H9 (cell line): ENCODE results near the gene NGF. TPM values are rescaled to one million over a fixed set of nuclear protein-coding genes. Genes with fewer than 3 reads are reported as not detected.

Experiments used
- DNase-seq: peaks from one replicate; pipeline ENCODE4 v3.0.0-alpha.2; 2017
- H2AFZ ChIP-seq: one replicate; pipeline ENCODE4 v1.6.1; 2013; ENCODE audit warnings: mild to moderate bottlenecking, low read length, control low read depth, moderate library complexity
- H2AK5ac ChIP-seq: 2 replicates; pipeline ENCODE4 v1.6.1; 2013; ENCODE audit warnings: low read length, control low read depth, mixed read lengths; ENCODE audit not compliant: insufficient read length
- H2BK120ac ChIP-seq: one replicate; pipeline ENCODE4 v1.6.1; 2013; ENCODE audit warnings: low read depth, mild to moderate bottlenecking, low read length, control low read depth, inconsistent platforms; ENCODE audit not compliant: poor library complexity, severe bottlenecking
- H2BK12ac ChIP-seq: 2 replicates; pipeline ENCODE4 v1.6.1; 2013; ENCODE audit warnings: low read length, control low read depth, mixed read lengths, low read depth; ENCODE audit not compliant: insufficient read length
- H2BK15ac ChIP-seq: 2 replicates; pipeline ENCODE4 v1.6.1; 2013; ENCODE audit warnings: low read depth, low read length, control low read depth
- H2BK20ac ChIP-seq: one replicate; pipeline ENCODE4 v1.6.1; 2013; ENCODE audit warnings: low read depth, mild to moderate bottlenecking, low read length, control low read depth, inconsistent platforms; ENCODE audit not compliant: poor library complexity, severe bottlenecking
- H2BK5ac ChIP-seq: 2 replicates; pipeline ENCODE4 v1.6.1; 2013; ENCODE audit warnings: low read length, control low read depth, mixed read lengths; ENCODE audit not compliant: insufficient read length
- H3K14ac ChIP-seq: 2 replicates; pipeline ENCODE4 v1.6.1; 2013; ENCODE audit warnings: low read length, control low read depth; ENCODE audit not compliant: insufficient read depth
- H3K18ac ChIP-seq: 2 replicates; pipeline ENCODE4 v1.6.1; 2013; ENCODE audit warnings: low read depth, mild to moderate bottlenecking, mixed read lengths, low read length, control low read depth; ENCODE audit not compliant: insufficient read length
- H3K23ac ChIP-seq: 2 replicates; pipeline ENCODE4 v1.6.1; 2013; ENCODE audit warnings: low read length, control low read depth, mixed read lengths, low read depth; ENCODE audit not compliant: insufficient read length
- H3K23me2 ChIP-seq: 2 replicates; pipeline ENCODE4 v1.6.1; 2013; ENCODE audit warnings: low read depth, mild to moderate bottlenecking, mixed read lengths, low read length, control low read depth; ENCODE audit not compliant: insufficient read length, poor library complexity, severe bottlenecking
- H3K27ac ChIP-seq: 2 replicates; pipeline ENCODE4 v1.5.1; 2013; ENCODE audit warnings: low read length, control low read depth, mixed read lengths, low read depth; ENCODE audit not compliant: insufficient read length
- H3K27me3 ChIP-seq: 2 replicates; pipeline ENCODE4 v1.6.1; 2013; ENCODE audit warnings: low read length, control low read depth, inconsistent platforms; ENCODE audit not compliant: insufficient read depth
- H3K4ac ChIP-seq: 2 replicates; pipeline ENCODE4 v1.6.1; 2013; ENCODE audit warnings: low read depth, mild to moderate bottlenecking, control low read depth, inconsistent platforms, low read length, moderate library complexity
- H3K4me1 ChIP-seq: 2 replicates; pipeline ENCODE4 v1.6.1; 2013; ENCODE audit warnings: low read length, control low read depth, inconsistent platforms; ENCODE audit not compliant: insufficient read depth
- H3K4me2 ChIP-seq: 2 replicates; pipeline ENCODE4 v1.6.1; 2013; ENCODE audit warnings: low read length, control low read depth, mixed read lengths; ENCODE audit not compliant: insufficient read length, insufficient read depth
- H3K56ac ChIP-seq: 2 replicates; pipeline ENCODE4 v1.6.1; 2013; ENCODE audit warnings: low read depth, mild to moderate bottlenecking, mixed read lengths, low read length, control low read depth; ENCODE audit not compliant: insufficient read length
- H3K79me1 ChIP-seq: 2 replicates; pipeline ENCODE4 v1.6.1; 2013; ENCODE audit warnings: low read depth, mild to moderate bottlenecking, moderate library complexity, low read length, control low read depth, inconsistent platforms; ENCODE audit not compliant: insufficient read depth, poor library complexity, severe bottlenecking
- H3K79me2 ChIP-seq: 2 replicates; pipeline ENCODE4 v1.6.1; 2013; ENCODE audit warnings: low read length, control low read depth, inconsistent platforms; ENCODE audit not compliant: insufficient read depth
- H3K9ac ChIP-seq: 2 replicates; pipeline ENCODE4 v1.6.1; 2013; ENCODE audit warnings: low read length, control low read depth, mixed read lengths; ENCODE audit not compliant: insufficient read length; ENCODE audit errors: extremely low read depth
- H3K9me3 ChIP-seq: one replicate; pipeline ENCODE4 v1.6.1; 2013; ENCODE audit warnings: low read depth, low read length, inconsistent platforms; ENCODE audit not compliant: control insufficient read depth
- H3T11ph ChIP-seq: one replicate; pipeline ENCODE4 v1.6.1; 2013; ENCODE audit warnings: mild to moderate bottlenecking, low read length, control low read depth, inconsistent platforms
- H4K20me1 ChIP-seq: one replicate; pipeline ENCODE4 v1.6.1; 2013; ENCODE audit not compliant: control insufficient read depth, insufficient read length, insufficient read depth
- H4K5ac ChIP-seq: 2 replicates; pipeline ENCODE4 v1.6.1; 2013; ENCODE audit warnings: low read depth, mild to moderate bottlenecking, mixed read lengths, low read length, control low read depth; ENCODE audit not compliant: insufficient read length
- H4K8ac ChIP-seq: replicated peaks from 2 replicates; pipeline ENCODE4 v1.6.1; 2013; ENCODE audit warnings: low read length, control low read depth, mixed read lengths, low read depth; ENCODE audit not compliant: insufficient read length
- H4K91ac ChIP-seq: 2 replicates; pipeline ENCODE4 v1.6.1; 2013; ENCODE audit warnings: low read depth, mild to moderate bottlenecking, moderate library complexity, mixed read lengths, low read length, control low read depth; ENCODE audit not compliant: insufficient read length
- H3K27ac Mint-ChIP-seq, 3 experiments: 2 replicates in 2 of 3; 3 replicates in 1 of 3; pipeline ENCODE4 v1.8.0; 2020 to 2021; ENCODE audit warnings: mixed read lengths in 3 of 3, mild to moderate bottlenecking in 1 of 3, moderate library complexity in 1 of 3
- H3K27me3 Mint-ChIP-seq: 2 replicates; pipeline ENCODE4 v1.8.0; 2021; ENCODE audit warnings: low read depth, mild to moderate bottlenecking, moderate library complexity, mixed read lengths
- H3K36me3 Mint-ChIP-seq, 3 experiments: 2 replicates in 2 of 3; 3 replicates in 1 of 3; pipeline ENCODE4 v1.8.0; 2020 to 2021; ENCODE audit warnings: low read depth in 3 of 3, mixed read lengths in 3 of 3; ENCODE audit not compliant: insufficient read depth in 1 of 3
- H3K4me1 Mint-ChIP-seq, 2 experiments: 2 replicates each; pipeline ENCODE4 v1.8.0; 2020; ENCODE audit warnings: mixed read lengths in 2 of 2
- H3K4me3 Mint-ChIP-seq, 2 experiments: 2 replicates in 1 of 2; 3 replicates in 1 of 2; pipeline ENCODE4 v1.8.0; 2020 to 2021; ENCODE audit warnings: mild to moderate bottlenecking in 2 of 2, mixed read lengths in 2 of 2, moderate library complexity in 1 of 2
- H3K9me3 Mint-ChIP-seq, 2 experiments: 2 replicates in 1 of 2; 3 replicates in 1 of 2; pipeline ENCODE4 v1.8.0; 2020; ENCODE audit warnings: mild to moderate bottlenecking in 2 of 2, mixed read lengths in 2 of 2, moderate library complexity in 1 of 2
- WGBS: extraction: QIAGEN DNeasy Blood & Tissue Kit; methylation state at CpG from one replicate; pipeline ENCODE4 v1.1.7; 2013; ENCODE audit warnings: missing lambda C conversion rate, low lambda C conversion rate, mixed read lengths; ENCODE audit not compliant: insufficient read length; ENCODE audit errors: extremely low coverage; 5-methylcytosine and 5-hydroxymethylcytosine counted together
- total RNA-seq: library from RNA; stranded (reverse); gene quantifications from 2 replicates; pipeline ENCODE4 v1.2.1, GENCODE V29; 2021
- TF ChIP-seq, protein P1 (sequence below): fragments of 200-600 bp; sonication (generic); conservative IDR thresholded peaks from 3 replicates; pipeline ENCODE4 v1.8.0; 2021; ENCODE audit warnings: antibody characterized with exemption, mild to moderate bottlenecking

The NGF gene
- total RNA-seq, 1 experiment from 2014 or later: 0.22 TPM

- Histone ChIP-seq H2AK5ac (no peak overlapping the region), H3K4ac (no peak overlapping the region), H3K27me3 (no peaks in the 10 kb centered on the region), H3K23ac (no peak overlapping the region), H2BK15ac (no peak overlapping the region), H4K8ac (no peak overlapping the region), H3K23me2 (no peaks in the 10 kb centered on the region), H4K5ac (no peak overlapping the region), H4K91ac (no peak overlapping the region), H3K79me2 (no peaks in the 10 kb centered on the region), H3K4me1 (no peaks in the 10 kb centered on the region), H3K9ac (no peak overlapping the region), H3T11ph (no peak overlapping the region), H2BK5ac (no peak overlapping the region), H4K20me1 (no peaks in the 10 kb centered on the region), H2AFZ (no peak overlapping the region), H3K9me3 (no peaks in the 10 kb centered on the region), H3K27ac (no peak overlapping the region), H3K56ac (no peak overlapping the region), H3K14ac (no peak overlapping the region), H3K4me2 (no peak overlapping the region), H3K18ac (no peak overlapping the region), H2BK12ac (no peak overlapping the region), H2BK20ac (no peak overlapping the region), H2BK120ac (no peak overlapping the region), H3K79me1 (no peaks in the 10 kb centered on the region)
- peaks cover 0 to 3% (median 0%) of the 10 kb centered on the region in 3 experiments; a peak in 2 of 7 replicates for H3K36me3 Mint-ChIP-seq
- WGBS: no CpG with 5 or more reads among the region's 1 CpG
- no peak overlapping the region for H3K4me3 Mint-ChIP-seq
- H3K27me3 Mint-ChIP-seq: peaks cover 1% of the 10 kb centered on the region; the same call in 1 of the 2 replicates
- 0 out of 4 replicates have a peak, but pooled peaks cover 0 to under 1% of the 10 kb centered on the region in 2 experiments for H3K4me1 Mint-ChIP-seq
- H3K9me3 Mint-ChIP-seq: peaks cover 5 to 18% of the 10 kb centered on the region in 2 experiments; a peak in 3 of 5 replicates
- no peak for DNase-seq
- H3K27ac Mint-ChIP-seq: no peak overlapping the region
- TF ChIP-seq, protein P1, sequence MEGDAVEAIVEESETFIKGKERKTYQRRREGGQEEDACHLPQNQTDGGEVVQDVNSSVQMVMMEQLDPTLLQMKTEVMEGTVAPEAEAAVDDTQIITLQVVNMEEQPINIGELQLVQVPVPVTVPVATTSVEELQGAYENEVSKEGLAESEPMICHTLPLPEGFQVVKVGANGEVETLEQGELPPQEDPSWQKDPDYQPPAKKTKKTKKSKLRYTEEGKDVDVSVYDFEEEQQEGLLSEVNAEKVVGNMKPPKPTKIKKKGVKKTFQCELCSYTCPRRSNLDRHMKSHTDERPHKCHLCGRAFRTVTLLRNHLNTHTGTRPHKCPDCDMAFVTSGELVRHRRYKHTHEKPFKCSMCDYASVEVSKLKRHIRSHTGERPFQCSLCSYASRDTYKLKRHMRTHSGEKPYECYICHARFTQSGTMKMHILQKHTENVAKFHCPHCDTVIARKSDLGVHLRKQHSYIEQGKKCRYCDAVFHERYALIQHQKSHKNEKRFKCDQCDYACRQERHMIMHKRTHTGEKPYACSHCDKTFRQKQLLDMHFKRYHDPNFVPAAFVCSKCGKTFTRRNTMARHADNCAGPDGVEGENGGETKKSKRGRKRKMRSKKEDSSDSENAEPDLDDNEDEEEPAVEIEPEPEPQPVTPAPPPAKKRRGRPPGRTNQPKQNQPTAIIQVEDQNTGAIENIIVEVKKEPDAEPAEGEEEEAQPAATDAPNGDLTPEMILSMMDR: no peak
These were observed 95.5 kb downstream of the NGF start for GRCh38 chr1:115242543-115242942.
